Fibroblast of peridontal ligament (primary cell): ENCODE data around the gene GLE1.
A peak's percentile ranks its signal among the peaks of the same experiment; 100 is the strongest.

Experiments used
- DNase-seq: peaks from one replicate; pipeline ENCODE4 v3.0.0-alpha.2; 2010; ENCODE audit errors: extremely low read depth

GLE1 gene

DNA sequence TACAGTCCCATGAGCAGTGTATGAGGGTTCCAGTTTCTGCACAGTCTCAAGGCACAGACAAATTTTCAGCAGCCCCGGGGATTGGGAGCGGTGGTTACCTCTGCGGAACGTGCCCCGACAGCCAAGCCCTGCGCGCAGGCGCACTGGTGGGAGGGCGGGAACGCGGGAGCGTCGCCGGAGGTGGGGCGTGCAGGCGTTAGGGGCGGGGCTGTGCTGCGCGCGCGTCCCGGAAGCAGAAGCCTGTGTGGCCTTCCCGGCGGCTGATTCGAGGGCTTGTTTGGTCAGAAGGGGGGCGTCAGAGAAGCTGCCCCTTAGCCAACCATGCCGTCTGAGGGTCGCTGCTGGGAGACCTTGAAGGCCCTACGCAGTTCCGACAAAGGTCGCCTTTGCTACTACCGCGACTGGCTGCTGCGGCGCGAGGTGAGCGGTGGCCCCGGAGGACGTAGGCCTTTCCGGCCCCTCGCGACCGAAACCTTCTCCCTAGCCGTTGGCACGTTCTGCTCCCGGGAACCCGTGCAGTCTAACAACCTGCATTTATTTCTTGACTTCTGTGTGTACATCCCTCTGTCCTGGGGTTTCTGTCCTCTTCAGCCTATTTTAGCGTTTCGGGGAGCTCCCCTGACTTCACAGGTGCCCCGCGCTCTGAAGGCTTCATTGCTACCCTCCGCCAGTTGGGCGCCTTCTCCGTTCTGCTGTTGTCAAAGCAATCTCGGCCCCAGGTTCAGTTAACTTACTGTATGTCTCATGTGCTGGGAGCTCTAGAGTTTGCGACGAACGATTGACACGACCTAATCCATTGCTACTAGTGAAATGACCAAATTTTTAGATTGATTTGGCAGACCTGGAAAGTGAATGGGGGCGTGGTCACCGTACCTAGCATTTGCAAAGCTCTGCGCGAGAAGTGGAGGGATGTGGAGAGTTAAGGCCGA lies at the start of gene GLE1:
GLE1 (plus strand) TSS at position 235 of the 929 bp plus-strand sequence; CDS start at position 322, 87 bp downstream.
- DNase-seq, result peak; percentile 84

DNA sequence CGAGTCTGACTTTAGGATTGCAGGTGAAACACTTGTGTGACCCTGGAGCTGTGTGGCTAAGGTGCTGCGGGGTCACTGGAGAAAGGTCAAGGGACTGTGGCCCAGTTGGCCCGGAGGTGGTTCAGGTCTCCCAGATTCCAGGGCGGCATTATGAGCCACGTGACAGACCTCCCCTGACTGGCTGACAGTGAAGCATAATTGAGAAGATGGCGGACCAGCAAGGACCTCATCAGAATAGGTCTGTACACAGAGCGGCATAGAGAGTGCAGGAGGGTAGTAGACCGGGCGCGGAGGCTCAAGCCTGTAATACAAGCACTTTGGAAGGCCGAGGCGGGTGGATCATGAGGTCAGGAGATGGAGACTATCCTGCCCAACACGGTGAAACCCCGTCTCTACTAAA lies 49.5 kb upstream of the GLE1 start:
- no peak for DNase-seq

DNA sequence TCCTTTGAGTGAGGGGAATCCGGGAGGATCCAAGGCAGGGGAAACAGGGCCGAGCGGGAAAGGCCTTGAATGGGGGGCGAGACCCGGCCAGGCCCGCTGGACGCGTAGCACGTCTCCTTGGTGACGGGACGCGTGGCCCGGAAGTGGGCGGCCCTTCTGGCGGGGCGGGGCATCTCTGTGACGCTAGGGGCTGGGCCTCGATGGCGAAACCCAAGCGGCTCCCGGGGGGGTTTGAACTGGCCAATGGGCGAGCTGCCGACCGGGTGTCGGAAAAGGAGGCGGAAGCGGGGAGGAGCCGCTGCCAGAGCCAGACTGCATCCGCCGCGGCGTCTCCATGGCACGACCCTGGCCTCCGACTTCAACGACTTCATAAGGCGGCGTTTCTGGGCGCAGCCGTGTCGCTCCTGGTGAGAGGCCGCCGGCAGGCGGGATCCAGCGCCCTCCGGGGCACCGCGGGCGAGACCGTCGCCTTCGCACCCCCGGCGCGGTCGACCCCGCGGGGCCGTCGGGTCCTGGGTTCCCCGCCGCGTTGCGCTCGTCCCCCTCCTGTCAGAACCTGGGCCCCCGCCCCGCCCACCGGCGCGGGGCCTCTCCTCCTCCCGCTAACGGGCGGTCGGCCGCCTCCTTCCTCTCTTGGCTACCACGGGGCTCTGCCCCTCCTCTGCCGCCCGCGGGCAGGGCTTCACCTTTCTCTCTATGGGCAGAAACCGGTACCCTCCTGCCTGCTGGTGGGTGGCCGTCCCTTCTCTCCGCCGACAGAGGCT lies 48.5 kb upstream of the GLE1 start, which contains the start of gene ODF2:
ODF2 (plus strand) TSS at position 158 of the 764 bp plus-strand sequence; CDS start at position 244, 86 bp downstream.
- peak; percentile 91 for DNase-seq

GRCh38 chr9:128456613-128457061 lies 47.9 kb upstream of the GLE1 start:
- DNase-seq, result peak; percentile 64

DNA sequence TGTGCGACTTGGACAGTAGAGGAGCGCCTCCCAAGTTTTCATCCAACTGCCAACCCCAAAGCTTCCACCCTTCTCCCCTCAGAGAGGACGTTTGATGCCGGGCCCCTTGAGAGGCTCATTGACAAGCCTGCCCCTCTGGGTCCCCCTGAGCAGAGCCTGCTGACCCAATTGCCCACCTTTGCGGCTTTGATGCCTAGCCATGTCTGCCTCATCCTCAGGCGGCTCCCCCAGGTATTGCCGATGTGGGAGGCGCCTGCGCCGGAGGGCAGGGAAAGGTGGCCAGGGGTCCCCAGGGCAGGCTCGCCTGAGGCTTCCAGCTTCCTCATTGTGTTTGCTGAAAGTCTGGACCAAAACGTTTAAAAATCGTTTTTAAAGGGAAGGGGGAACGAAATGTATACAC lies 47.3 kb upstream of the GLE1 start:
- no peak for DNase-seq

DNA sequence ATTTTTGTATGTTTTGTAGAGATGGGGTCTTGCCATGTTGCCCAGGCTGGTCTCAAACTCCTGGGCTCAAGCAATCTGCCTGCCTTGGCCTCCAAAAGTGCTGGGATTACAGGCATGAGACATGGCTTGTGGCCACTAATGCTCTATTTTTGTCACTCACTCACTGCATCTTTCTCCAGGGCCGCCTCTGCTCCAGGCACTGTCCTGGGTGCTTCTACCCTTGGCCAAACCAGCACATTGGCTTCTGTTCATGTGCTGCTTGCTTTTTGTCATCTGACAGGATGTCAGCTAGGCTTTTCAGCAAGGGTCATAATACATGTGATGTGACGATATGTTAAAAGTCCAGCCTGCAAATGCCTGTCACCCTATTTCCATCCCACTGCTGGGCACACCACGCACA lies 45.5 kb upstream of the GLE1 start:
- no peak for DNase-seq

DNA sequence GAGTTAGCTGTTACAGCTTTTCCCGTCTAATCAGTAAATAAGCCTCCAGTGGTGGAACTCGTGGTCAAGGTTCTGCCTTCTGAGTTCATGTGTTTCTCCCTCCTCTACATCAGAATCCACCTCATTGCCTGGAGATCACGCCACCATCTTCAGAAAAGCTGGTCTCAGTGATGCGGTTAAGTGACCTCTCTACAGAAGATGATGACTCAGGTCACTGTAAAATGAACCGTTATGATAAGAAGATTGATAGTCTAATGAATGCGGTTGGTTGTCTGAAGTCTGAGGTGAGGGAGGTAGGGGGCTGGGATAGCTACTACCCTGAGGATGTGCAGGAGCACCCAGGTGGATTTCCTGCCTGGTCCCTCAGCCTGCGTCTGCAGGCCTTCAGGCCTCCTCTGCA lies 35.4 kb upstream of the GLE1 start:
- no peak for DNase-seq

DNA sequence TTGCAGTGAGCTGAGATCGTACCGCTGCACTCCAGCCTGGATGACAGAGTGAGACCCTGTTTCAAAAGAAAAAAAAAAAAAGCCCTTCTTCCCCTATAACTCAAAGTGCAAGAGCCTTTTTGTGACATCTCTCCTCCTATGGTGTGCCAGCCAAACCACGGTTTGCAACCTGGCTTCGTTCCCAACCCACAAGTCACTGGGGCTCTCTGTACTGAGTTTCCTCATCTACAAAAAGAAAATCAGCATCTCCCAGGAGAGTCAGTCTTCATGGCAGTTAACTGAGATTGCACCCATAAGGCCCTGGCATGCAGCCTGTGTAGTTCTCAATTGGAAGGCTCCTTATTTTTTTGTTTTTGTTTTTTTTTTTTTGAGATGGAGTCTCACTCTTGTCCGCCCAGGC lies 34.0 kb upstream of the GLE1 start:
- peak; percentile 83 for DNase-seq

GRCh38 chr9:128473104-128473503 lies 31.4 kb upstream of the GLE1 start:
- DNase-seq, result no peak

- no peak for DNase-seq
These were observed 28.7 kb upstream of the GLE1 start for GRCh38 chr9:128475867-128476266.

DNA sequence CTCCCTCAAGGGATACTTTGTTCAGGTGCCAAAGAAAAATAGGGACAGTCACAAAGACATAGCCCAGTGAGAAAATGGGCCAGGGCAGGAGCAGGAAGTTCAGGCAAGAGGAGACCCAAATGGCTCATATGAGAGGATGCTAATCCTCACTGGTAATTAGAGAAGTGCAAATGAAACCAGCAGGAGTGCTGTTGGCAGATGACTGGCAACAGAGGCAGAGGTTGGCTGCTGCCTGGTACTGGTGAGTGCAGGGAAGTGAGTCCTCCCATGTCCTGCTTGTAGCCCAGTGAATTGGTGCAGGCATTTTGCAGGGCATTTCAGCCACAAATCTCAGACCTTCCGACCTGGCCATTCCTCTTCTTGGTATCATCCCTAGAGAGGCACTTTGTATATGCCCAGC lies 25.3 kb upstream of the GLE1 start:
- no peak for DNase-seq

DNA sequence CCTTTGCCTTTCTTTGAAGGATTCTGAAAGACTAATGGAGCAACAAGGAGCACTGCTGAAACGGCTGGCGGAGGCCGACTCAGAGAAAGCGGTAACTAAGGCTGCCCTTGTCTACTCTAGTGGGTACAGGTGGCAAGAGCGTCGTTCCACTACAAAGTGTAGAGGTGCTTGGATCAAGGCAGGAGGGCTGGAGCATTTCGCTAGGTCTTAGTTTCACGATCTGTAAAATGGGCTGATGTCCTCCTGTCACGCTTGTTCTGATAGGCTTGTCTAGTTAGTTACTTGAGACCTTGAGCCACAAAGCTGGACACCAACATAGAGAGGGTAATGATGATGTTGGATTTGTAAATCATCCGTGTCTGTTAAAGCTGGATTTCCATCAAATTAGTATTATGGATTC lies 23.0 kb upstream of the GLE1 start:
- DNase-seq, result no peak

DNA sequence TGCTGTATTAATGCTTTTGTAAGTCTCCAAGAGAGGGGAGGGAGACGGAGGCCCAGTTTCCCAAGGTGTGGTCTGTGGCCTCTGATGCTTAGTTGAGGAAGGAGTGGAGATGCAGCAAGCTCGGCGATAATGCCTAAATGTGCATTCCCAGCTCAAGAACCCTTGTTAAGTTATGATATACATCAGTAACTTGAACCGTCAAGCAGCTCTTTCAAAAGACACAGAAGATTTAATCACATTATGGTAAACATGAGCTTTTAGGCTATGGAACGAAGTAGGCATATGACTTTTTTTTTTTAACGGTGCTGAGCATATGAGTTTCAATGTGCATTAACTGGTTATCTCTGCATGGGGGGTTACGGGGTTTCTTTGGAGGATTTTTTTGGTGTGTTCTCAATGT lies 22.3 kb upstream of the GLE1 start:
- no peak for DNase-seq

GRCh38 chr9:128484686-128485413 lies 19.7 kb upstream of the GLE1 start:
- no peak for DNase-seq

GRCh38 chr9:128485414-128485855 lies 19.1 kb upstream of the GLE1 start:
- no peak for DNase-seq

DNA sequence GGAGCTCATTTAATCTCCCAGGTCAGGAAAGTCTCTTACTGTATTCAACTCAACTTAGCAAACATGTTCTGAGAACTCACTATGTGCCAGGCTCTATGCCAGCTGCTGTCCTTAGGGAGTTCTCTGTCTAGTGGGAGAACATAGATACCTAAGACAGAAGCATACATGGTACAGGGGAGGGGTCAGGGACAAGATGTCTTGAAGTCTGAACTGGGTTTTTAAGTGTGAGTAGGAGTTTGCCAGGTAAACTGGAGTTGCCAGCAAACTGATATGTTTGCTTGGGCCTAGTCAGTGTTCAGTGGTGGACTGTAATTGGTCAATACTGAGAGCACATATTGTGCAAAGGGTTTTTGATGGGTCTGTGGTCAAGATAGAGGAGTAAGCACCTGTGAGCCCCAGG lies 18.3 kb upstream of the GLE1 start:
- DNase-seq, result no peak

GRCh38 chr9:128493424-128493823 lies 11.1 kb upstream of the GLE1 start:
- no peak for DNase-seq

GRCh38 chr9:128494108-128494745 lies 10.3 kb upstream of the GLE1 start:
- DNase-seq, result no peak

GRCh38 chr9:128494746-128495129 lies 9.8 kb upstream of the GLE1 start:
- no peak for DNase-seq

DNA sequence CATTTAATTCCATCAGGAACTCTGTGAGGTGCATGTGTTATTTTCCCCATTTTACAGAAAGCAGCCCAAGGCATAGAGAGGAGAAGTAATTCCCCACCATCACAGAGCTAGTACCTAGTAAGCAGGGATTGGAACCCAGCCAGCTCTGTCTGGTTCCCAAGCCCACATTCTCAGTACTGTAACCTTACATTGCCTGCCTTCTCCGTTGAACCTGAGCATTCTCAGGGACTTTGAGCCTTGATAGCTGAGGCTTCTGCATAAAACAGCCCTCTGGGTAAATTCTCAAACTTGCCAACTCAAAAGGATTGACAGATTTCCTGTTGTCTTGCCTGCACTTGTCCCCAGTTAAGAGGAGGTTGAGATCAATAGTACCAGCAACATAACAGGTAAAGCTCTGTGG lies 9.2 kb upstream of the GLE1 start:
- no peak for DNase-seq

DNA sequence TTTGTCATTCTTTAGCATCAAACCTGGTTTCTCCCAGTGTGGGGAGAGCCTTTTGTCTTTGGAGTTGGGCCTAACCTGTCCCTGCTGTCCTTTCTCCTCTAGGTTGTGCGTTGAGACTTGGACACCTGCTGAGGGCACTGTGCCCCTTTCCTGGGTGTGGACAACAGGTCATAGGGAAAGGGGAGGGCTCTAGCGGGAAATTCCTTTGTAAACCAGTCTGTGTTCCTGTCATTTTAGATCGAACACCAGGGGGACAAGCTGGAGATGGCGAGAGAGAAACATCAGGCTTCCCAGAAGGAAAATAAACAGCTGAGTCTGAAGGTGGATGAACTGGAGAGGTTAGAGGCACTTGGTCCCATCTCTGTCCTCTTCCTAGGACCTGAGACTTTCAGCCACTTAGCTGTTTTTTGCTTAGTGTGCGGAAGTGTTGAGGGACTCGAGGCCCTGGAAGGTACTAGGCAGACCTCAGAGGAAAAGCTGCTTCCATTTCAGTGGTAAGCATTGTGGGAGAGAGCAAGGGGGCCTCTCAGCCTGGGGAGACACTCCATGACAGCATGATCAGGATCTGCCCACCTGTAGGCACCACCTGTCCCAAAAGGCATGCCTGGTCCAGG lies 8.6 kb upstream of the GLE1 start:
- no peak for DNase-seq
